HepG2 (cell line): ENCODE data around the gene WNK4. TPM values are rescaled to one million over a fixed set of nuclear protein-coding genes. Genes with fewer than 3 reads are reported as not detected.

ENCODE experiments used
- ARNT2 ChIP-seq: sonication (generic); formaldehyde crosslinking; IDR thresholded peaks from 2 replicates; pipeline ENCODE4 v1.8.0; 2022; ENCODE audit warnings: mild to moderate bottlenecking, low read depth, missing genetic modification reagents, moderate library complexity
- ATF1 ChIP-seq: IDR thresholded peaks from 2 replicates; pipeline ENCODE4 v1.6.1; 2016; ENCODE audit warnings: mild to moderate bottlenecking, control low read depth
- ATM ChIP-seq: fragments of 450-650 bp; IDR thresholded peaks from 2 replicates; pipeline ENCODE4 v1.7.1; 2017; ENCODE audit warnings: mild to moderate bottlenecking, borderline replicate concordance
- FLYWCH1 ChIP-seq: sonication (generic); formaldehyde crosslinking; IDR thresholded peaks from 2 replicates; pipeline ENCODE4 v1.8.1; 2023; ENCODE audit warnings: mild to moderate bottlenecking, missing genetic modification reagents
- FOXC1 ChIP-seq: sonication (generic); formaldehyde crosslinking; IDR thresholded peaks from 2 replicates; pipeline ENCODE4 v1.8.0; 2022; ENCODE audit warnings: mild to moderate bottlenecking, missing genetic modification reagents, borderline replicate concordance
- GPN1 ChIP-seq: sonication (generic); formaldehyde crosslinking; IDR thresholded peaks from 2 replicates; pipeline ENCODE4 v1.5.1; 2020; ENCODE audit warnings: missing genetic modification reagents, borderline replicate concordance
- KDM3A ChIP-seq: IDR thresholded peaks from 2 replicates; pipeline ENCODE4 v1.6.1; 2018; ENCODE audit warnings: low read depth, missing compliant biosample characterization
- KDM5A ChIP-seq: fragments of 200-600 bp; sonication (generic); IDR thresholded peaks from 2 replicates; pipeline ENCODE4 v1.7.0; 2018; ENCODE audit warnings: antibody characterized with exemption, mild to moderate bottlenecking, low read length, borderline replicate concordance
- KLF11 ChIP-seq: IDR thresholded peaks from 2 replicates; pipeline ENCODE4 v1.6.1; 2016; ENCODE audit warnings: missing compliant biosample characterization
- KLF6 ChIP-seq: IDR thresholded peaks from 2 replicates; pipeline ENCODE4 v1.8.0; 2016; ENCODE audit warnings: missing biosample characterization, missing genetic modification reagents
- MATR3 ChIP-seq: sonication (generic); formaldehyde crosslinking; IDR thresholded peaks from 2 replicates; pipeline ENCODE4 v1.4.0; 2020; ENCODE audit warnings: missing genetic modification reagents
- MBNL3 ChIP-seq: fragments of 250-450 bp; sonication (Bioruptor Pico); conservative IDR thresholded peaks from 2 replicates; pipeline ENCODE4 v1.8.0; 2022; ENCODE audit warnings: mild to moderate bottlenecking, inconsistent platforms
- MIXL1 ChIP-seq: IDR thresholded peaks from 2 replicates; pipeline ENCODE4 v1.6.1; 2016
- NCOR1 ChIP-seq: fragments of 200-600 bp; sonication (generic); IDR thresholded peaks from 2 replicates; pipeline ENCODE4 v1.7.0; 2017; ENCODE audit warnings: antibody characterized with exemption, low read length, borderline replicate concordance
- PAX8 ChIP-seq: sonication (generic); formaldehyde crosslinking; IDR thresholded peaks from 2 replicates; pipeline ENCODE4 v1.8.0; 2022; ENCODE audit warnings: mild to moderate bottlenecking, missing genetic modification reagents, borderline replicate concordance
- PPARG ChIP-seq: conservative IDR thresholded peaks from 2 replicates; pipeline ENCODE4 v1.6.1; 2016; ENCODE audit warnings: missing biosample characterization, missing genetic modification reagents
- RFXANK ChIP-seq: IDR thresholded peaks from 2 replicates; pipeline ENCODE4 v1.6.1; 2016
- SATB2 ChIP-seq: sonication (generic); formaldehyde crosslinking; IDR thresholded peaks from 2 replicates; pipeline ENCODE4 v1.5.0; 2020; ENCODE audit warnings: missing genetic modification reagents
- SP4 ChIP-seq: sonication (generic); formaldehyde crosslinking; IDR thresholded peaks from 2 replicates; pipeline ENCODE4 v1.8.1; 2023; ENCODE audit warnings: mild to moderate bottlenecking, missing genetic modification reagents
- TEAD2 ChIP-seq: sonication (generic); formaldehyde crosslinking; IDR thresholded peaks from 2 replicates; pipeline ENCODE4 v1.9.0; 2021; ENCODE audit warnings: missing genetic modification reagents
- USF2 ChIP-seq, 2 experiments: sonication (generic) in 1 of 2; formaldehyde crosslinking in 1 of 2; IDR thresholded peaks; 2 replicates each; pipeline versions ENCODE4 v1.5.1 to v1.6.1; 2011 to 2020; ENCODE audit warnings: borderline replicate concordance in 1 of 2, low read depth in 1 of 2, low read length in 1 of 2, mild to moderate bottlenecking in 1 of 2, missing genetic modification reagents in 1 of 2, moderate library complexity in 1 of 2
- YEATS2 ChIP-seq: sonication (generic); formaldehyde crosslinking; IDR thresholded peaks from 2 replicates; pipeline ENCODE4 v1.4.0; 2020; ENCODE audit warnings: missing genetic modification reagents, borderline replicate concordance
- ZIK1 ChIP-seq: sonication (generic); formaldehyde crosslinking; IDR thresholded peaks from 2 replicates; pipeline ENCODE4 v1.5.0; 2020; ENCODE audit warnings: mild to moderate bottlenecking, low read depth, missing genetic modification reagents, borderline replicate concordance
- ZNF337 ChIP-seq: sonication (generic); formaldehyde crosslinking; IDR thresholded peaks from 2 replicates; pipeline ENCODE4 v1.5.1; 2020; ENCODE audit warnings: missing genetic modification reagents, low read depth, mild to moderate bottlenecking, borderline replicate concordance
- ZNF678 ChIP-seq: sonication (generic); formaldehyde crosslinking; IDR thresholded peaks from 2 replicates; pipeline ENCODE4 v1.4.0; 2020; ENCODE audit warnings: mild to moderate bottlenecking, missing genetic modification reagents
- ZNF766 ChIP-seq: sonication (generic); formaldehyde crosslinking; IDR thresholded peaks from 2 replicates; pipeline ENCODE4 v1.5.0; 2020; ENCODE audit warnings: missing genetic modification reagents, borderline replicate concordance
- ZNF782 ChIP-seq: sonication (generic); formaldehyde crosslinking; IDR thresholded peaks from 2 replicates; pipeline ENCODE4 v1.4.0; 2020; ENCODE audit warnings: missing genetic modification reagents, mild to moderate bottlenecking, borderline replicate concordance
- ZZZ3 ChIP-seq: sonication (generic); formaldehyde crosslinking; IDR thresholded peaks from 2 replicates; pipeline ENCODE4 v1.4.0; 2020; ENCODE audit warnings: missing genetic modification reagents, mild to moderate bottlenecking, borderline replicate concordance
- polyA plus RNA-seq, 8 experiments: library from polyadenylated mRNA; depleted of rRNA in 3 of 8; stranded (reverse) in 7 of 8; unstranded in 1 of 8; fragments of >200 nt; fragmentation: Illumina TruSeq in 4 of 8; extraction: Trizol in 4 of 8; gene quantifications; 2 replicates each; pipeline versions ENCODE4 v1.2.1 to v1.2.3, GENCODE V29; 2011 to 2016; ENCODE audit warnings: low read depth in 4 of 8, missing spikeins in 1 of 8, mixed read lengths in 1 of 8; ENCODE audit not compliant: insufficient read depth in 1 of 8
- total RNA-seq, 5 experiments: library from RNA; depleted of rRNA; stranded (reverse); fragments of >200 nt; fragmentation: Illumina TruSeq; extraction: Trizol; gene quantifications; 2 replicates each; pipeline ENCODE4 v1.2.3, GENCODE V29; 2016; ENCODE audit warnings: low read depth in 1 of 5
- TF ChIP-seq, protein P1 (sequence below): sonication (generic); formaldehyde crosslinking; IDR thresholded peaks from 2 replicates; pipeline ENCODE4 v1.8.0; 2022; ENCODE audit warnings: mild to moderate bottlenecking, missing genetic modification reagents
- TF ChIP-seq, protein P2 (sequence below): sonication (generic); formaldehyde crosslinking; IDR thresholded peaks from 2 replicates; pipeline ENCODE4 v1.4.0; 2020; ENCODE audit warnings: missing genetic modification reagents; ENCODE audit errors: not compliant biosample characterization

WNK4 gene
- total and polyA plus RNA-seq, 2 of the 13 experiments (the other 11 are each of a cell fraction or from before 2014, with no cell fraction given): 2.7 to 13.7 TPM

- TF ChIP-seq ARNT2 (CRISPR knock-in tag) (no peak), ZNF766 (CRISPR knock-in tag) (no peak), GPN1 (CRISPR knock-in tag) (no peak), TEAD2 (CRISPR knock-in tag) (no peak), FLYWCH1 (CRISPR knock-in tag) (no peak), NCOR1 (no peak), MBNL3 (no peak), KLF6 (CRISPR knock-in tag) (no peak), ATM (no peak), MIXL1 (peak; percentile 96), ZNF337 (no peak), ZZZ3 (CRISPR knock-in tag) (no peak), PAX8 (CRISPR knock-in tag) (no peak), KDM3A (CRISPR knock-in tag) (no peak), USF2 (IDR thresholded peaks at IDR 0.05; ENCODE audit: low read depth, low read length) (no peak), USF2 (CRISPR knock-in tag; IDR thresholded peaks at IDR 0.05; ENCODE audit: borderline replicate concordance) (no peak), ATF1 (CRISPR knock-in tag) (no peak; the same call in 1 of the 2 replicates), YEATS2 (CRISPR knock-in tag) (no peak), RFXANK (no peak), PPARG (no peak), KLF11 (CRISPR knock-in tag) (no peak), KDM5A (0 out of 2 replicates have a peak, but pooled peaks have one; percentile 14), ZNF678 (CRISPR knock-in tag) (no peak), FOXC1 (CRISPR knock-in tag) (no peak), SATB2 (CRISPR knock-in tag) (no peak), ZIK1 (no peak), SP4 (CRISPR knock-in tag) (no peak), ZNF782 (CRISPR knock-in tag) (no peak), MATR3 (CRISPR knock-in tag) (no peak)
- TF ChIP-seq, protein P1, sequence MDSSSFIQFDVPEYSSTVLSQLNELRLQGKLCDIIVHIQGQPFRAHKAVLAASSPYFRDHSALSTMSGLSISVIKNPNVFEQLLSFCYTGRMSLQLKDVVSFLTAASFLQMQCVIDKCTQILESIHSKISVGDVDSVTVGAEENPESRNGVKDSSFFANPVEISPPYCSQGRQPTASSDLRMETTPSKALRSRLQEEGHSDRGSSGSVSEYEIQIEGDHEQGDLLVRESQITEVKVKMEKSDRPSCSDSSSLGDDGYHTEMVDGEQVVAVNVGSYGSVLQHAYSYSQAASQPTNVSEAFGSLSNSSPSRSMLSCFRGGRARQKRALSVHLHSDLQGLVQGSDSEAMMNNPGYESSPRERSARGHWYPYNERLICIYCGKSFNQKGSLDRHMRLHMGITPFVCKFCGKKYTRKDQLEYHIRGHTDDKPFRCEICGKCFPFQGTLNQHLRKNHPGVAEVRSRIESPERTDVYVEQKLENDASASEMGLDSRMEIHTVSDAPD (CRISPR knock-in tag): no peak
- TF ChIP-seq, protein P2, sequence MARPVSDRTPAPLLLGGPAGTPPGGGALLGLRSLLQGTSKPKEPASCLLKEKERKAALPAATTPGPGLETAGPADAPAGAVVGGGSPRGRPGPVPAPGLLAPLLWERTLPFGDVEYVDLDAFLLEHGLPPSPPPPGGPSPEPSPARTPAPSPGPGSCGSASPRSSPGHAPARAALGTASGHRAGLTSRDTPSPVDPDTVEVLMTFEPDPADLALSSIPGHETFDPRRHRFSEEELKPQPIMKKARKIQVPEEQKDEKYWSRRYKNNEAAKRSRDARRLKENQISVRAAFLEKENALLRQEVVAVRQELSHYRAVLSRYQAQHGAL: no peak
These were observed 39.6 kb downstream of the WNK4 start (continued) for GRCh38 chr17:42819939-42820535.
